ENCODE results near the gene BRD3OS. TPM values are rescaled to one million over a fixed set of nuclear protein-coding genes. Genes with fewer than 3 reads are reported as not detected.

BRD3OS gene
- total RNA-seq, 1 experiment from 2014 or later = 16.2 TPM

- TF ChIP-seq PREB (CRISPR knock-in tag; IDR thresholded peaks at IDR 0.05; ENCODE audit: borderline replicate concordance) (no peak), ZBTB21 (CRISPR knock-in tag; IDR thresholded peaks at IDR 0.05; ENCODE audit: borderline replicate concordance) (no peak), ZNF138 (CRISPR knock-in tag; conservative IDR thresholded peaks at IDR 0.05) (no peak), IRF1 (CRISPR knock-in tag; IDR thresholded peaks at IDR 0.05) (no peak), JUN (CRISPR knock-in tag; IDR thresholded peaks at IDR 0.05) (no peak), AR (CRISPR knock-in tag; IDR thresholded peaks at IDR 0.05) (no peak), SOX15 (CRISPR knock-in tag; IDR thresholded peaks at IDR 0.05) (no peak), ARID4B (CRISPR knock-in tag; IDR thresholded peaks at IDR 0.05; ENCODE audit: borderline replicate concordance) (no peak), ZNF317 (CRISPR knock-in tag; IDR thresholded peaks at IDR 0.05; ENCODE audit: borderline replicate concordance, low read depth) (no peak)
These were observed 25.4 kb downstream of the BRD3OS start (continued) for GRCh38 chr9:134050726-134051125.

- Mint-ChIP-seq H3K9me3 (no peaks in the 10 kb centered on the region), H3K36me3 (peaks cover 35% of the 10 kb centered on the region), H3K4me3 (no peak overlapping the region), H3K27me3 (ENCODE audit: low read depth) (no peaks in the 10 kb centered on the region), H3K4me1 (no peaks in the 10 kb centered on the region), H3K27ac (no peak overlapping the region)
- no peak for ATAC-seq
- CTCF ChIA-PET = no interaction called here
- TF ChIP-seq ZBTB21 (CRISPR knock-in tag; IDR thresholded peaks at IDR 0.05; ENCODE audit: borderline replicate concordance) (no peak), TEAD4 (CRISPR knock-in tag; IDR thresholded peaks at IDR 0.05) (no peak), ZNF138 (CRISPR knock-in tag; conservative IDR thresholded peaks at IDR 0.05) (no peak), NR1H2 (CRISPR knock-in tag; IDR thresholded peaks at IDR 0.05) (no peak), ZNF263 (CRISPR knock-in tag; IDR thresholded peaks at IDR 0.05; ENCODE audit: low read depth) (no peak), CREB1 (CRISPR knock-in tag; IDR thresholded peaks at IDR 0.05) (no peak), ZNF671 (CRISPR knock-in tag; IDR thresholded peaks at IDR 0.05) (no peak), RORB (CRISPR knock-in tag; IDR thresholded peaks at IDR 0.05) (no peak), MXD4 (CRISPR knock-in tag; IDR thresholded peaks at IDR 0.05; ENCODE audit: borderline replicate concordance) (no peak), JAZF1 (CRISPR knock-in tag; IDR thresholded peaks at IDR 0.05) (no peak), JUN (CRISPR knock-in tag; IDR thresholded peaks at IDR 0.05) (no peak), CBFB (CRISPR knock-in tag; IDR thresholded peaks at IDR 0.05; ENCODE audit: low read depth) (no peak), MLX (CRISPR knock-in tag; IDR thresholded peaks at IDR 0.05) (no peak), MAX (CRISPR knock-in tag; IDR thresholded peaks at IDR 0.05) (no peak), ELF4 (CRISPR knock-in tag; IDR thresholded peaks at IDR 0.05; ENCODE audit: low read depth) (no peak), CTCF (IDR thresholded peaks at IDR 0.05) (no peak), SMAD3 (CRISPR knock-in tag; IDR thresholded peaks at IDR 0.05; ENCODE audit: borderline replicate concordance) (no peak), FOXP1 (CRISPR knock-in tag; IDR thresholded peaks at IDR 0.05; ENCODE audit: borderline replicate concordance) (no peak), SOX15 (CRISPR knock-in tag; IDR thresholded peaks at IDR 0.05) (no peak)
- POLR2A ChIA-PET = interaction anchor here (1.0 kb wide), 1 partner anchor 26 kb away, joined by 3 read pairs; the partner anchor contains the start of gene BRD3OS
- no peak for DNase-seq (ENCODE audit: low spot score)
These were observed 26.0 kb downstream of the BRD3OS start for GRCh38 chr9:134051319-134051718.

Measured in WTC11 (cell line).